RWPE2 (cell line): Measurements from ENCODE around the gene CACNA2D1.

ENCODE experiments used
- ATAC-seq: fragments of 200-7000 bp; cut with Tn5 transposase; 3 replicates; pipeline ENCODE4 v1.9.1; 2021; ENCODE audit warnings: low read depth
- DNase-seq: peaks from one replicate; pipeline ENCODE4 v3.0.0-alpha.2; 2020; ENCODE audit warnings: low spot score
- H3K27ac ChIP-seq: fragments of 450-650 bp; 2 replicates; pipeline ENCODE4 v1.5.1; 2017; ENCODE audit warnings: mild to moderate bottlenecking; ENCODE audit not compliant: poor library complexity, severe bottlenecking
- H3K27me3 ChIP-seq: fragments of 250-450 bp; sonication (Bioruptor Pico); 2 replicates; pipeline ENCODE4 v1.5.1; 2021; ENCODE audit warnings: mild to moderate bottlenecking, moderate library complexity; ENCODE audit not compliant: insufficient read depth, poor library complexity, severe bottlenecking
- H3K36me3 ChIP-seq: fragments of 250-450 bp; sonication (Bioruptor Pico); 2 replicates; pipeline ENCODE4 v1.5.1; 2020; ENCODE audit warnings: low read depth, mild to moderate bottlenecking, moderate library complexity
- H3K4me1 ChIP-seq: fragments of 250-450 bp; sonication (Bioruptor Pico); 2 replicates; pipeline ENCODE4 v1.5.1; 2021; ENCODE audit warnings: mild to moderate bottlenecking, moderate library complexity; ENCODE audit not compliant: insufficient read depth, poor library complexity, severe bottlenecking
- H3K4me3 ChIP-seq: fragments of 250-450 bp; sonication (Bioruptor Pico); 2 replicates; pipeline ENCODE4 v1.5.1; 2021; ENCODE audit warnings: mild to moderate bottlenecking, moderate library complexity; ENCODE audit not compliant: severe bottlenecking
- H3K9me3 ChIP-seq: fragments of 250-450 bp; sonication (Bioruptor Pico); 2 replicates; pipeline ENCODE4 v1.5.1; 2021; ENCODE audit warnings: mild to moderate bottlenecking, moderate library complexity; ENCODE audit not compliant: severe bottlenecking
- TF ChIP-seq, protein P1 (sequence below): fragments of 450-650 bp; IDR thresholded peaks from one replicate; pipeline ENCODE4 v1.5.1; 2017; ENCODE audit warnings: mild to moderate bottlenecking, moderate library complexity; ENCODE audit not compliant: poor library complexity, severe bottlenecking

The CACNA2D1 gene

DNA sequence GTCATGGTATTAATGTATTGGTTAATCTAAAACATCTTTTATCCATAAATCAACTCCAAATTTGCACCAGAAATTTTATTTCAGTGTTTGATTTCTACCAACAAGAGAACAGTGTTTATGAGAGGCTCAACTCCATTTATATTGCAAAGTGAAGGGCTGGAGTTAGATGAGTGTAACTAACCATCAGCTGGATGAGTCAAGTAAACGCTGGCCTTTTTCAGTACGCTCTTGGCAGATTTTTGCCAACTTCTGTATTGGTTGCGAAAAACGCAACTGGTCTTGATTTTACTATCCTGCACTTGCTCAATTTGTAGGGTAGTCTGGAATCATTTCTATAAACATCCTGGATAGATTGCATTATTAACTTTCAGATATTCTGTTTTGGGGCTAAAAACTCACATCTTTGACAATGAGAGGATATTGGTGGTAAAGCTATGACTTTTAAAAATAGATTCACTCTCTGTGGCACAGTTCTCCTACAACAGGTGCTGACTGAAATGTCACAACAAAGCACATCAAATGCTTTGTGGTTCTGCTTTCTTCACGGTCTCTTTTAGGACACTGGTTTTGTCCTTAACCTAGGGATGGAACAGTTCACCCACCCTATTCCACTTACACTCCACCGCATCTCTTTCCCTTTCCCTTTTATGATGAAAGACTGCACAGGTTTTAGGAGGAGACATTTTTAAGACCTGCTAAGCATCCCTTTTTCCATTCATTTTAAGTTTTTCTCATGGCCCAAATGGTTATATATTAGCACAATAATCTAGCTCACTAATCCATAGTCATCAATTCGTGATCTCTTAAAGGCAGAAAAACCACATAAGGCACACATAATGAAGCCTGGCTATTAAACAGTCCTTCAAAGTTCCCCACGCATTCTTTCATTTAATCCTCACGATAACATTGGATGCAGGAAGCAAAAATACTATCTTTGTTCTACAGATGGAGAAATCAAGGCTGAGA, 12.8 kb downstream of the CACNA2D1 start:
- TF ChIP-seq, protein P1, sequence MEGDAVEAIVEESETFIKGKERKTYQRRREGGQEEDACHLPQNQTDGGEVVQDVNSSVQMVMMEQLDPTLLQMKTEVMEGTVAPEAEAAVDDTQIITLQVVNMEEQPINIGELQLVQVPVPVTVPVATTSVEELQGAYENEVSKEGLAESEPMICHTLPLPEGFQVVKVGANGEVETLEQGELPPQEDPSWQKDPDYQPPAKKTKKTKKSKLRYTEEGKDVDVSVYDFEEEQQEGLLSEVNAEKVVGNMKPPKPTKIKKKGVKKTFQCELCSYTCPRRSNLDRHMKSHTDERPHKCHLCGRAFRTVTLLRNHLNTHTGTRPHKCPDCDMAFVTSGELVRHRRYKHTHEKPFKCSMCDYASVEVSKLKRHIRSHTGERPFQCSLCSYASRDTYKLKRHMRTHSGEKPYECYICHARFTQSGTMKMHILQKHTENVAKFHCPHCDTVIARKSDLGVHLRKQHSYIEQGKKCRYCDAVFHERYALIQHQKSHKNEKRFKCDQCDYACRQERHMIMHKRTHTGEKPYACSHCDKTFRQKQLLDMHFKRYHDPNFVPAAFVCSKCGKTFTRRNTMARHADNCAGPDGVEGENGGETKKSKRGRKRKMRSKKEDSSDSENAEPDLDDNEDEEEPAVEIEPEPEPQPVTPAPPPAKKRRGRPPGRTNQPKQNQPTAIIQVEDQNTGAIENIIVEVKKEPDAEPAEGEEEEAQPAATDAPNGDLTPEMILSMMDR = no peak
- H3K27ac ChIP-seq = no peak overlapping the region
- H3K4me1 ChIP-seq = no peaks in the 10 kb centered on the region
- DNase-seq = no peak
- ATAC-seq = no peak
- H3K9me3 ChIP-seq = no peaks in the 10 kb centered on the region
- no peaks in the 10 kb centered on the region for H3K27me3 ChIP-seq
- H3K36me3 ChIP-seq = no peaks in the 10 kb centered on the region
- no peak overlapping the region for H3K4me3 ChIP-seq

DNA sequence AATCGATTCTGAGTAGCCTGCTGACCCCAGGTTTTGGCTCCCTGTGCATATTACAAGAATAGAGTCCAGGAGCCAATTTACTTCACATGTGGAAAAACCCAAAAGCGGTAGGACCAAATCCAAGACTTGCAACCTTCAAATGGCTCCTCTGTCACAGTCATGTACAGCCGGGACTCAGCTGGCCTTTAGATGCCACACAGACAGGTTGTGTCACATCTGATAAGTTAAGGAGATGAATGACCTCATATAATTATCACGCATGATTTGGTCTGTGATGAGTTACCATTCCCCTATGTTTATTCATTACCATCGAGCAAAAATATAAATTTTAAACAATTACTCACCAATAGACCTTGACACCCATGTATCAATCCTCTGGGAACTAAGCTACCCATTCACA, 14.2 kb downstream of the CACNA2D1 start:
- TF ChIP-seq, protein P1 = no peak
- Histone ChIP-seq H3K27ac (no peak overlapping the region), H3K36me3 (no peaks in the 10 kb centered on the region), H3K9me3 (no peaks in the 10 kb centered on the region), H3K4me3 (no peak overlapping the region), H3K4me1 (no peaks in the 10 kb centered on the region), H3K27me3 (no peaks in the 10 kb centered on the region)
- ATAC-seq = no peak
- no peak for DNase-seq

DNA sequence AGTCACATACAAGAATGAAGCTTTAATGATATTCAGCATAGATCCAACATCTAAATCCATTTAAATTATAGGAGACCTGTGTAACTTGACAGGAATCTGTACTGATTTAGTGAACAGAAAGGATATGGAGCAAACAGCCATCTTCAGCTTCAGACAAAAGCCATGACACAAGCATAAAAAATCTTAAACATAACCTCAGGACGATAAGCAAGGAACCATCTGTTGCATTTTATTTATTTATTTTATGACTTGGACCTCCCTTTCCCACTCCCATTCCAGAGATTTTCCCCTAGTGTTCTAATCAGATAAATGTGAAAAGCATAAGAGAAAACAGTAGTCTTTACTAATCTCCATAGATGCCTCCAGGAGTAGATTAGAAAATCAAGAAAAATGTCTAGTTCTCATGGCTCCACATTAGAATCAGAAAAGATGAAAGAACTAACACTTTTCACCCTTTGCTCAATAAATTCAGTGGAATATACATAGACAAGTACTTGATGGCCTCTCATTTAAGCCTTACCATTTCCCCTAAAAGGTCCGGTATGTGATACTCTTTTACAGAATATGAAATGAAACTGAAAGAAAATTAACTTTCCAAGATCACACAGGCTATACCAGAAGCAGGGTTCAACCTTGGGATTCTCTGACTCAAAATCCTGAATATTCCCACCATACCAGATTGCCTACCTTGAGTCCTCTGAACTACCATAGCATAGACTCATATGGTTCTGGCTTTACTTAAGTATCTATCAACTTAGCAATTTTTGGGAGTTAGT, 15.2 kb downstream of the CACNA2D1 start:
- Histone ChIP-seq H3K4me3 (no peak overlapping the region), H3K4me1 (no peaks in the 10 kb centered on the region), H3K9me3 (no peaks in the 10 kb centered on the region), H3K27me3 (peaks cover 6% of the 10 kb centered on the region), H3K27ac (no peak overlapping the region), H3K36me3 (no peaks in the 10 kb centered on the region)
- no peak for ATAC-seq
- DNase-seq = no peak
- TF ChIP-seq, protein P1 = no peak

DNA sequence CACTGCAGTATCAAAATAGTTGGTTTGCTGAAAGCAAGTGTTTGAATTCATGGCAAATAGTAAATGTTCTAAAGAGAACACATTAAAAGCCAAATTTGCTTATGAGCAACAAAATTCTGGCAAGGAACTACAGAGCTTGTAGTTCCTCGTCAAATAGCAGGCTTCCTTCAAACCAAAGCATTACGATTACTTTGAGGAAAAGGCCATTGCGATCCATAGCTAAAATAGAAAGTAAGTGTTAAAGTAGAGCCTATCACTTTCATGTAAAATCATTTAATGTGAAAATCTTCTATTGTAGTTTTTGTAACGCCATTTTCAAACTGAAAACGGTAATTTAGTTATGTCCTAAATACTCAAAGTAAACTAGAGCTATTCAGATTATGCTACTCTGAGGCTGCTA, 20.1 kb downstream of the CACNA2D1 start:
- Histone ChIP-seq H3K27me3 (peaks cover 9% of the 10 kb centered on the region), H3K9me3 (no peaks in the 10 kb centered on the region), H3K4me3 (no peak overlapping the region), H3K36me3 (no peaks in the 10 kb centered on the region), H3K4me1 (no peaks in the 10 kb centered on the region), H3K27ac (no peak overlapping the region)
- TF ChIP-seq, protein P1 = no peak
- DNase-seq (no peak), ATAC-seq (no peak)
